T-helper 1 cell treated with Interleukin-12 subunit alpha and Interleukin-12 subunit beta and Interleukin-4 antibody, amounts not matched to agents 30 μg/mL and 1 μg/mL, for 36 hours (primary cell): ENCODE results near the gene ACSL6.

ENCODE experiments used
- H3K27ac Mint-ChIP-seq: one replicate; pipeline ENCODE4 v1.8.0; 2021; ENCODE audit warnings: mild to moderate bottlenecking, mixed read lengths
- H3K27me3 Mint-ChIP-seq: one replicate; pipeline ENCODE4 v1.8.0; 2021; ENCODE audit warnings: low read depth, mixed read lengths
- H3K36me3 Mint-ChIP-seq: one replicate; pipeline ENCODE4 v1.8.0; 2021; ENCODE audit warnings: low read depth, mixed read lengths
- H3K4me1 Mint-ChIP-seq: one replicate; pipeline ENCODE4 v1.8.0; 2021; ENCODE audit warnings: low read depth, mixed read lengths
- H3K4me3 Mint-ChIP-seq: one replicate; pipeline ENCODE4 v1.8.0; 2021; ENCODE audit warnings: mild to moderate bottlenecking, moderate library complexity, mixed read lengths
- H3K9me3 Mint-ChIP-seq: one replicate; pipeline ENCODE4 v1.8.0; 2021; ENCODE audit warnings: mixed read lengths

ACSL6 gene

GRCh38 chr5:132001647-132002561, 9.6 kb downstream of the ACSL6 start:
- Mint-ChIP-seq H3K4me3 (peak overlapping the region; percentile 26), H3K4me1 (peaks cover 39% of the 10 kb centered on the region), H3K36me3 (peaks cover 3% of the 10 kb centered on the region), H3K27me3 (peaks cover 19% of the 10 kb centered on the region), H3K27ac (no peak overlapping the region), H3K9me3 (no peaks in the 10 kb centered on the region)

- no peaks in the 10 kb centered on the region for H3K9me3 Mint-ChIP-seq
- peaks cover 42% of the 10 kb centered on the region for H3K4me1 Mint-ChIP-seq
- peak overlapping the region; percentile 47 for H3K4me3 Mint-ChIP-seq
- H3K27ac Mint-ChIP-seq, result peak overlapping the region; percentile 16
- peaks cover 19% of the 10 kb centered on the region for H3K27me3 Mint-ChIP-seq
- peaks cover 3% of the 10 kb centered on the region for H3K36me3 Mint-ChIP-seq
Observed at GRCh38 chr5:132000677-132001453, 10.6 kb downstream of the ACSL6 start.

- Mint-ChIP-seq H3K36me3 (peaks cover 3% of the 10 kb centered on the region), H3K4me3 (no peak overlapping the region), H3K27ac (no peak overlapping the region), H3K4me1 (peaks cover 42% of the 10 kb centered on the region), H3K27me3 (peaks cover 16% of the 10 kb centered on the region), H3K9me3 (no peaks in the 10 kb centered on the region)
Observed at GRCh38 chr5:132000241-132000490, 11.3 kb downstream of the ACSL6 start.

GRCh38 chr5:131999441-132000240, 11.8 kb downstream of the ACSL6 start:
- Mint-ChIP-seq H3K9me3 (no peaks in the 10 kb centered on the region), H3K36me3 (peaks cover 3% of the 10 kb centered on the region), H3K27me3 (peaks cover 15% of the 10 kb centered on the region), H3K4me1 (peaks cover 42% of the 10 kb centered on the region), H3K4me3 (no peak overlapping the region), H3K27ac (no peak overlapping the region)

GRCh38 chr5:131999041-131999440, 12.4 kb downstream of the ACSL6 start:
- H3K27me3 Mint-ChIP-seq, result peaks cover 11% of the 10 kb centered on the region
- H3K9me3 Mint-ChIP-seq, result no peaks in the 10 kb centered on the region
- no peak overlapping the region for H3K4me3 Mint-ChIP-seq
- H3K4me1 Mint-ChIP-seq, result peaks cover 42% of the 10 kb centered on the region
- peaks cover 3% of the 10 kb centered on the region for H3K36me3 Mint-ChIP-seq
- no peak overlapping the region for H3K27ac Mint-ChIP-seq

- Mint-ChIP-seq H3K36me3 (peaks cover 3% of the 10 kb centered on the region), H3K27ac (peak overlapping the region; percentile 32), H3K27me3 (peaks cover 11% of the 10 kb centered on the region), H3K4me1 (peaks cover 42% of the 10 kb centered on the region), H3K9me3 (no peaks in the 10 kb centered on the region), H3K4me3 (no peak overlapping the region)
Observed at GRCh38 chr5:131998431-131999040, 12.9 kb downstream of the ACSL6 start.

GRCh38 chr5:131997727-131998117, 13.7 kb downstream of the ACSL6 start:
- Mint-ChIP-seq H3K4me3 (no peak overlapping the region), H3K27ac (no peak overlapping the region), H3K4me1 (peaks cover 41% of the 10 kb centered on the region), H3K9me3 (no peaks in the 10 kb centered on the region), H3K27me3 (peaks cover 15% of the 10 kb centered on the region), H3K36me3 (peaks cover 3% of the 10 kb centered on the region)

GRCh38 chr5:131997026-131997726, 14.3 kb downstream of the ACSL6 start:
- H3K27ac Mint-ChIP-seq, result peak overlapping the region; percentile 27
- H3K36me3 Mint-ChIP-seq, result peaks cover 3% of the 10 kb centered on the region
- peaks cover 37% of the 10 kb centered on the region for H3K4me1 Mint-ChIP-seq
- no peaks in the 10 kb centered on the region for H3K9me3 Mint-ChIP-seq
- no peak overlapping the region for H3K4me3 Mint-ChIP-seq
- H3K27me3 Mint-ChIP-seq, result peaks cover 12% of the 10 kb centered on the region

- Mint-ChIP-seq H3K9me3 (no peaks in the 10 kb centered on the region), H3K27me3 (peaks cover 16% of the 10 kb centered on the region), H3K36me3 (peaks cover 3% of the 10 kb centered on the region), H3K4me3 (no peak overlapping the region), H3K4me1 (peaks cover 33% of the 10 kb centered on the region), H3K27ac (peak overlapping the region; percentile 27)
Observed at GRCh38 chr5:131996210-131997025, 15.0 kb downstream of the ACSL6 start.

GRCh38 chr5:131994533-131995226, 16.8 kb downstream of the ACSL6 start:
- Mint-ChIP-seq H3K27me3 (peaks cover 16% of the 10 kb centered on the region), H3K27ac (no peak overlapping the region), H3K4me1 (peaks cover 15% of the 10 kb centered on the region), H3K9me3 (no peaks in the 10 kb centered on the region), H3K36me3 (peaks cover 3% of the 10 kb centered on the region), H3K4me3 (no peak overlapping the region)

- H3K27me3 Mint-ChIP-seq, result peaks cover 16% of the 10 kb centered on the region
- peaks cover 13% of the 10 kb centered on the region for H3K4me1 Mint-ChIP-seq
- H3K4me3 Mint-ChIP-seq, result no peak overlapping the region
- H3K27ac Mint-ChIP-seq, result no peak overlapping the region
- H3K36me3 Mint-ChIP-seq, result peaks cover 3% of the 10 kb centered on the region
- no peaks in the 10 kb centered on the region for H3K9me3 Mint-ChIP-seq
Observed at GRCh38 chr5:131994090-131994489, 17.4 kb downstream of the ACSL6 start.

GRCh38 chr5:131993676-131994075, 17.8 kb downstream of the ACSL6 start:
- Mint-ChIP-seq H3K36me3 (peaks cover 3% of the 10 kb centered on the region), H3K27ac (no peak overlapping the region), H3K4me1 (peaks cover 9% of the 10 kb centered on the region), H3K9me3 (no peaks in the 10 kb centered on the region), H3K27me3 (peaks cover 14% of the 10 kb centered on the region), H3K4me3 (no peak overlapping the region)

- Mint-ChIP-seq H3K4me3 (no peak overlapping the region), H3K9me3 (no peaks in the 10 kb centered on the region), H3K27ac (no peak overlapping the region), H3K36me3 (no peaks in the 10 kb centered on the region), H3K4me1 (peaks cover 5% of the 10 kb centered on the region), H3K27me3 (peaks cover 12% of the 10 kb centered on the region)
Observed at GRCh38 chr5:131992370-131992769, 19.1 kb downstream of the ACSL6 start.
